ENCODE measurements around the gene RAPGEF1. TPM values are rescaled to one million over a fixed set of nuclear protein-coding genes. Genes with fewer than 3 reads are reported as not detected.

Gene RAPGEF1
- total RNA-seq, 2 donors from 2014 or later: 28.6 to 63.8 TPM

DNA sequence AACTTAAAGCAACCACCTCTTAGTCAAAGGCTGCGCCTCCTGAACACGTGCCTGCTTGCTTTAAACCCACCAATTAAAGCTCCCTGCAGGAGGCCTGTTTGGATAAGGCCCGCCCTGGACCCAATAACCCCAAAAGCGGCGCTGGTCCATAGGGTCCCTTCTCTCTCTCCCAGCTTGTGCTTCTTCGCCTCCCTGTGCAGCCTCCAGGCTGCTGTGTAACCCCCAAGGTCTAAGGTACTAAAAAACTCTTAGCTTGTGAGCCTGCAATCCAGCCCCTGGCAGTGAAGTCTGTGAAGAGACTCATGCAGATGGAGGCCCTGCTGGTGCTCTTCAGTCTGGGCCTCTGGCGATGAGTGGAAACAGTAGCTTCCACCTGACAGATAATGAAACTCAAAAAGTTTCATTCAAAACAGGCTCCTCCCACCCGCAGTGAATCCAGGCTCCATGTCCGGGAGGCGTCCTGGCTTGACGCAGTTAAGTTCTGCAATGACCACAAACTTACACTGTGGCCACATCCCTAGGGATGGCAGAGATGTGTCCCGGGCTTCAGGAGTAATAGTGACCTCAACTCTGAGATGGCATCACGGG lies 97.3 kb downstream of the RAPGEF1 start:
- TF ChIP-seq POLR2AphosphoS5 (IDR thresholded peaks at IDR 0.05): no peak
- TF ChIP-seq, protein P1, sequence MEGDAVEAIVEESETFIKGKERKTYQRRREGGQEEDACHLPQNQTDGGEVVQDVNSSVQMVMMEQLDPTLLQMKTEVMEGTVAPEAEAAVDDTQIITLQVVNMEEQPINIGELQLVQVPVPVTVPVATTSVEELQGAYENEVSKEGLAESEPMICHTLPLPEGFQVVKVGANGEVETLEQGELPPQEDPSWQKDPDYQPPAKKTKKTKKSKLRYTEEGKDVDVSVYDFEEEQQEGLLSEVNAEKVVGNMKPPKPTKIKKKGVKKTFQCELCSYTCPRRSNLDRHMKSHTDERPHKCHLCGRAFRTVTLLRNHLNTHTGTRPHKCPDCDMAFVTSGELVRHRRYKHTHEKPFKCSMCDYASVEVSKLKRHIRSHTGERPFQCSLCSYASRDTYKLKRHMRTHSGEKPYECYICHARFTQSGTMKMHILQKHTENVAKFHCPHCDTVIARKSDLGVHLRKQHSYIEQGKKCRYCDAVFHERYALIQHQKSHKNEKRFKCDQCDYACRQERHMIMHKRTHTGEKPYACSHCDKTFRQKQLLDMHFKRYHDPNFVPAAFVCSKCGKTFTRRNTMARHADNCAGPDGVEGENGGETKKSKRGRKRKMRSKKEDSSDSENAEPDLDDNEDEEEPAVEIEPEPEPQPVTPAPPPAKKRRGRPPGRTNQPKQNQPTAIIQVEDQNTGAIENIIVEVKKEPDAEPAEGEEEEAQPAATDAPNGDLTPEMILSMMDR (IDR thresholded peaks at IDR 0.05): no peak

GRCh38 chr9:131641618-131642495 lies 98.0 kb downstream of the RAPGEF1 start:
- Histone ChIP-seq H3K9me3 (no peaks in the 10 kb centered on the region), H3K4me1 (replicated peaks) (peaks cover 14% of the 10 kb centered on the region), H3K27ac (peak overlapping the region; percentile 61 to 72), H3K36me3 (no peaks in the 10 kb centered on the region), H3K27me3 (replicated peaks; ENCODE audit: insufficient read depth) (no peaks in the 10 kb centered on the region), H3K4me3 (no peak overlapping the region)
- peak; percentile 78 for DNase-seq (ENCODE audit: low spot score)
- intact Hi-C loops (cut with DNase I): no loop called here
- WGBS: 30% methylated on average over 18 of the region's 18 CpGs
- TF ChIP-seq POLR2A (IDR thresholded peaks at IDR 0.05): no peak
- TF ChIP-seq, protein P1 (IDR thresholded peaks at IDR 0.05): peak in 2 of 4 experiments; percentile 24 to 29
- peak; percentile 78 for TF ChIP-seq POLR2AphosphoS5 (IDR thresholded peaks at IDR 0.05)

More for the DNA sequence above, 97.3 kb downstream of the RAPGEF1 start:
- DNase-seq (ENCODE audit: low spot score): no peak
- H3K9me3 ChIP-seq: no peaks in the 10 kb centered on the region
- H3K36me3 ChIP-seq: no peaks in the 10 kb centered on the region
- H3K27me3 ChIP-seq (replicated peaks; ENCODE audit: insufficient read depth): no peaks in the 10 kb centered on the region
- H3K4me1 ChIP-seq (replicated peaks): peaks cover 14% of the 10 kb centered on the region
- intact Hi-C loops (cut with DNase I): no loop called here
- peak overlapping the region; percentile 61 to 72 for H3K27ac ChIP-seq
- H3K4me3 ChIP-seq: no peak overlapping the region
- 72% methylated on average over 13 of the region's 13 CpGs for WGBS

- H3K4me1 ChIP-seq (replicated peaks): peaks cover 18% of the 10 kb centered on the region
- no peak for TF ChIP-seq POLR2A (IDR thresholded peaks at IDR 0.05)
- no peak for TF ChIP-seq POLR2AphosphoS5 (IDR thresholded peaks at IDR 0.05)
- TF ChIP-seq, protein P1 (IDR thresholded peaks at IDR 0.05): no peak
- DNase-seq (ENCODE audit: low spot score): no peak
- no peak overlapping the region for H3K4me3 ChIP-seq
- no peaks in the 10 kb centered on the region for H3K9me3 ChIP-seq
- no peaks in the 10 kb centered on the region for H3K27me3 ChIP-seq (replicated peaks; ENCODE audit: insufficient read depth)
- 61% methylated on average over 11 of the region's 11 CpGs for WGBS
- intact Hi-C loops (cut with DNase I): no loop called here
- H3K36me3 ChIP-seq: no peaks in the 10 kb centered on the region
- H3K27ac ChIP-seq: peak overlapping the region; percentile 61 to 72
Observed at GRCh38 chr9:131640438-131641137, 99.3 kb downstream of the RAPGEF1 start.

GRCh38 chr9:131639769-131640437 lies 100.0 kb downstream of the RAPGEF1 start:
- peak; percentile 33 for TF ChIP-seq POLR2AphosphoS5 (IDR thresholded peaks at IDR 0.05)
- TF ChIP-seq POLR2A (IDR thresholded peaks at IDR 0.05): no peak
- Histone ChIP-seq H3K4me1 (replicated peaks) (peaks cover 21% of the 10 kb centered on the region), H3K27me3 (replicated peaks; ENCODE audit: insufficient read depth) (no peaks in the 10 kb centered on the region), H3K4me3 (no peak overlapping the region), H3K27ac (peak overlapping the region; percentile 61 to 72), H3K36me3 (no peaks in the 10 kb centered on the region), H3K9me3 (no peaks in the 10 kb centered on the region)
- no peak for DNase-seq (ENCODE audit: low spot score)
- intact Hi-C loops (cut with DNase I): no loop called here
- WGBS: 46% methylated on average over 9 of the region's 9 CpGs

DNA sequence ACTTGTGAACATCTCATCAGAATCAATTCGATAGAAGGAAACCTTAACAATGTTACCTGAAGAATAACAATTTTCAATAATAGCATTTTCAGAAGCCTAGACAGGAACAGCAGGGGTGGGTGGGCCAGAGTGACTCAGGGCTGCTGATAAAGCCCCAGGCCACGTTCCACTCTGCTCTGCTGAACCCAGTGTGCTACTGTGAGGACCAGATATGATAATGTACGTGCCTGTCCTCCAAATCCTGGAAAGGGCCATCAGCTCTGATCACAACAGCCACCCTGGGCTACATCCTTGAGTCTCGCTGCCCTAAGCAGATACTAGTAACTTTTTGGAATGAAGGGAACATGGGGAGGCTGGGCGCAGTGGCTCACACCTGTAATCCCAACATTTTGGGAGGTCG lies 103.3 kb downstream of the RAPGEF1 start:
- WGBS: 92% methylated on average over 6 of the region's 6 CpGs
- TF ChIP-seq, protein P1 (IDR thresholded peaks at IDR 0.05): no peak
- TF ChIP-seq POLR2A (IDR thresholded peaks at IDR 0.05) (no peak), POLR2AphosphoS5 (IDR thresholded peaks at IDR 0.05) (no peak)
- no peak overlapping the region for H3K4me3 ChIP-seq
- H3K4me1 ChIP-seq (replicated peaks): peaks cover 16% of the 10 kb centered on the region
- no peaks in the 10 kb centered on the region for H3K27me3 ChIP-seq (replicated peaks; ENCODE audit: insufficient read depth)
- intact Hi-C loops (cut with DNase I): no loop called here
- no peaks in the 10 kb centered on the region for H3K36me3 ChIP-seq
- DNase-seq (ENCODE audit: low spot score): no peak
- peak overlapping the region; percentile 77 to 78 for H3K27ac ChIP-seq
- H3K9me3 ChIP-seq: no peaks in the 10 kb centered on the region
